DOHH2 (cell line): ENCODE results near the gene PXK.
A peak's percentile ranks its signal among the peaks of the same experiment; 100 is the strongest.

Experiments
- H3F3A ChIP-seq: fragments of 200-600 bp; sonication (generic), shearing (Covaris generic); 2 replicates; pipeline ENCODE4 v1.6.0; 2016; ENCODE audit warnings: antibody characterized with exemption, mild to moderate bottlenecking; ENCODE audit not compliant: control insufficient read depth, insufficient read depth
- H3K27ac ChIP-seq: fragments of 200-600 bp; sonication (generic); 2 replicates; pipeline ENCODE4 v1.5.1; 2014; ENCODE audit warnings: low read depth, mild to moderate bottlenecking, low read length, moderate library complexity
- H3K27me3 ChIP-seq: fragments of 200-600 bp; sonication (generic); 2 replicates; pipeline ENCODE4 v1.6.1; 2014; ENCODE audit warnings: mild to moderate bottlenecking, low read length, mixed read lengths; ENCODE audit not compliant: control insufficient read depth
- H3K36me3 ChIP-seq: fragments of 200-600 bp; sonication (generic); 2 replicates; pipeline ENCODE4 v1.6.1; 2014; ENCODE audit warnings: mild to moderate bottlenecking, low read length, moderate library complexity, mixed read lengths; ENCODE audit not compliant: control insufficient read depth
- H3K4me1 ChIP-seq: fragments of 200-600 bp; sonication (generic); 2 replicates; pipeline ENCODE4 v1.6.1; 2014; ENCODE audit warnings: mild to moderate bottlenecking, low read length, mixed read lengths; ENCODE audit not compliant: control insufficient read depth
- H3K4me2 ChIP-seq: fragments of 200-600 bp; sonication (generic); 2 replicates; pipeline ENCODE4 v1.6.0; 2014; ENCODE audit warnings: mild to moderate bottlenecking, low read length, moderate library complexity
- H3K4me3 ChIP-seq: fragments of 200-600 bp; sonication (generic); 2 replicates; pipeline ENCODE4 v1.5.1; 2014; ENCODE audit warnings: mild to moderate bottlenecking, low read length, mixed read lengths
- H3K79me2 ChIP-seq: fragments of 200-600 bp; sonication (generic); 2 replicates; pipeline ENCODE4 v1.6.1; 2014; ENCODE audit warnings: mild to moderate bottlenecking, low read length, mixed read lengths; ENCODE audit not compliant: control insufficient read depth
- H3K9me2 ChIP-seq: fragments of 200-600 bp; sonication (generic); replicated peaks from 2 replicates; pipeline ENCODE4 v1.6.1; 2014; ENCODE audit warnings: mild to moderate bottlenecking, low read length, mixed read lengths; ENCODE audit not compliant: control insufficient read depth
- H3K9me3 ChIP-seq: fragments of 200-600 bp; sonication (generic); 2 replicates; pipeline ENCODE4 v1.6.1; 2014; ENCODE audit warnings: antibody characterized with exemption, low read length, mixed read lengths; ENCODE audit not compliant: control insufficient read depth, insufficient read depth
- H4K20me1 ChIP-seq: fragments of 200-600 bp; sonication (generic); 2 replicates; pipeline ENCODE4 v1.6.0; 2014; ENCODE audit warnings: low read depth, mild to moderate bottlenecking, antibody characterized with exemption, low read length, moderate library complexity; ENCODE audit not compliant: control insufficient read depth, insufficient read depth
- CTCF ChIP-seq: fragments of 200-600 bp; sonication (generic); IDR thresholded peaks from one replicate; pipeline ENCODE4 v1.5.1; 2014; ENCODE audit warnings: antibody characterized with exemption, mild to moderate bottlenecking, low read depth, low read length; ENCODE audit not compliant: poor library complexity, severe bottlenecking
- EZH2phosphoT487 ChIP-seq: fragments of 200-600 bp; sonication (generic); IDR thresholded peaks from 2 replicates; pipeline ENCODE4 v1.6.1; 2017; ENCODE audit warnings: borderline replicate concordance, mild to moderate bottlenecking, antibody characterized with exemption, low read length, moderate library complexity, mixed read lengths

PXK gene

GRCh38 chr3:58462829-58463180 is 130.1 kb downstream of the PXK start:
- H4K20me1 ChIP-seq: no peaks in the 10 kb centered on the region
- no peak overlapping the region for H3K27ac ChIP-seq
- H3K4me1 ChIP-seq: peaks cover 15% of the 10 kb centered on the region
- no peaks in the 10 kb centered on the region for H3K79me2 ChIP-seq
- no peaks in the 10 kb centered on the region for H3K36me3 ChIP-seq
- H3K9me3 ChIP-seq: no peaks in the 10 kb centered on the region
- TF ChIP-seq CTCF (no peak), EZH2phosphoT487 (no peak)
- H3K27me3 ChIP-seq: no peaks in the 10 kb centered on the region
- no peaks in the 10 kb centered on the region for H3F3A ChIP-seq
- H3K4me2 ChIP-seq: no peak overlapping the region
- H3K9me2 ChIP-seq: no peaks in the 10 kb centered on the region
- no peak overlapping the region for H3K4me3 ChIP-seq

GRCh38 chr3:58463181-58463941 is 130.7 kb downstream of the PXK start:
- H3K4me2 ChIP-seq: peak overlapping the region; percentile 83
- no peaks in the 10 kb centered on the region for H3K27me3 ChIP-seq
- H4K20me1 ChIP-seq: no peaks in the 10 kb centered on the region
- no peak for TF ChIP-seq EZH2phosphoT487
- TF ChIP-seq CTCF: peak; percentile 98
- H3K79me2 ChIP-seq: no peaks in the 10 kb centered on the region
- H3K36me3 ChIP-seq: no peaks in the 10 kb centered on the region
- H3K9me3 ChIP-seq: no peaks in the 10 kb centered on the region
- no peak overlapping the region for H3K27ac ChIP-seq
- no peaks in the 10 kb centered on the region for H3F3A ChIP-seq
- H3K4me3 ChIP-seq: peak overlapping the region; percentile 63
- peaks cover 15% of the 10 kb centered on the region for H3K4me1 ChIP-seq
- H3K9me2 ChIP-seq: no peaks in the 10 kb centered on the region

DNA sequence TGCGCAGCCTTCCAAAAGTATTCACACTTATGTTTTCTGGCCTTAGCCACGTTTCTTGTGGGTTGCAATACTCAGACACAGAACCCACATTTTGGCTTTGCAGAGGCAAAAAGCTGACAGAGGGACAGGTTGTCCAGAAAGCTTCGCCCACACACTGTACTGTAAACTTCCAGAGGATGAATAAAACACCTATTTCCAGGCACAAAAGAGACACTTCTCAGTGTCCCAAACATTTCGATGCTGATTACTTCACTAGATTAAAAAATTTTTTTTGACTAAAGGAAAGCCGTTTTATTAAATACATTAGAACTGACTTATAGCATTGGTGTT is 131.2 kb downstream of the PXK start:
- Histone ChIP-seq H3K27ac (no peak overlapping the region), H3K4me1 (peaks cover 15% of the 10 kb centered on the region), H3K79me2 (no peaks in the 10 kb centered on the region), H4K20me1 (no peaks in the 10 kb centered on the region), H3F3A (no peaks in the 10 kb centered on the region), H3K27me3 (no peaks in the 10 kb centered on the region), H3K4me3 (peak overlapping the region; percentile 63), H3K9me3 (no peaks in the 10 kb centered on the region), H3K36me3 (no peaks in the 10 kb centered on the region), H3K4me2 (peak overlapping the region; percentile 83), H3K9me2 (no peaks in the 10 kb centered on the region)
- TF ChIP-seq CTCF (peak; percentile 4), EZH2phosphoT487 (no peak)
